Naive thymus-derived CD8-positive, alpha-beta T cell (primary cell): ENCODE results near the gene INSL3. TPM values are rescaled to one million over a fixed set of nuclear protein-coding genes. Genes with fewer than 3 reads are reported as not detected.
"Not testable (repeated sequence)": the region's sequence is repeated elsewhere in the genome, so short reads cannot be mapped to it uniquely, and the experiment has no call there.

Source experiments
- ATAC-seq, 2 donors: fragments of 150-1000 bp; cut with Tn5 transposase in 1 of 2; sonication (Bioruptor Pico), chemical (Tn5 transposase) in 1 of 2; 1 replicate in 1 of 2; 2 replicates in 1 of 2; pipeline ENCODE4 v1.10.0; 2021; ENCODE audit warnings: mild to moderate bottlenecking in 2 of 2, moderate library complexity in 2 of 2
- POLR2A ChIA-PET: fragments of 350-600 bp; sonication (Branson Sonifier 250); formaldehyde crosslinking; loops from one replicate; lab custom pipeline; 2021; ENCODE audit warnings: antibody characterized with exemption; lab: Charles Lee
- DNase-seq, 10 donors: peaks; one replicate each; pipeline versions ENCODE4 v3.0.0 to v3.0.0-alpha.2; 2020 to 2022
- H3K27ac Mint-ChIP-seq, 10 donors: one replicate each; pipeline ENCODE4 v1.8.0; 2020 to 2022; ENCODE audit warnings: mild to moderate bottlenecking in 10 of 10, mixed read lengths in 10 of 10, moderate library complexity in 4 of 10, inconsistent platforms in 1 of 10
- H3K27me3 Mint-ChIP-seq, 5 donors: one replicate each; pipeline ENCODE4 v1.8.0; 2021 to 2022; ENCODE audit warnings: mixed read lengths in 5 of 5
- H3K36me3 Mint-ChIP-seq, 3 donors: one replicate each; pipeline ENCODE4 v1.8.0; 2020 to 2022; ENCODE audit warnings: mixed read lengths in 3 of 3, mild to moderate bottlenecking in 2 of 3, inconsistent platforms in 1 of 3
- H3K4me1 Mint-ChIP-seq, 4 donors: one replicate each; pipeline ENCODE4 v1.8.0; 2021 to 2022; ENCODE audit warnings: mixed read lengths in 4 of 4
- H3K4me3 Mint-ChIP-seq, 10 donors: one replicate each; pipeline ENCODE4 v1.8.0; 2020 to 2022; ENCODE audit warnings: mild to moderate bottlenecking in 10 of 10, mixed read lengths in 10 of 10, moderate library complexity in 6 of 10, inconsistent platforms in 1 of 10
- H3K9me3 Mint-ChIP-seq, 9 donors: one replicate each; pipeline ENCODE4 v1.8.0; 2020 to 2022; ENCODE audit warnings: mixed read lengths in 9 of 9, mild to moderate bottlenecking in 3 of 9, inconsistent platforms in 1 of 9, moderate library complexity in 1 of 9
- polyA plus RNA-seq, 3 donors: library from polyadenylated mRNA; unstranded; fragments of 300-500 nt; fragmentation: Illumina TruSeq; gene quantifications; one replicate each; pipeline ENCODE4 v1.2.3, GENCODE V29; 2021
- total RNA-seq, 8 experiments: library from RNA in 2 of 8; stranded (reverse) in 2 of 8; gene quantifications; one replicate each; pipeline ENCODE4 v1.2.3 and lab custom pipeline; 2021 to 2026

INSL3 gene
- total and polyA plus RNA-seq, 5 experiments from 2014 or later = 0.97 to 3.6 (median 2.7) TPM

GRCh38 chr19:17805427-17805826, 15.9 kb downstream of the INSL3 start:
- peak overlapping the region in 5 of 10 donors; percentile 1 to 72 (median 22) for H3K4me3 Mint-ChIP-seq
- no peaks in the 10 kb centered on the region for H3K27me3 Mint-ChIP-seq
- no peak for DNase-seq

GRCh38 chr19:17803264-17803896, 17.9 kb downstream of the INSL3 start:
- ATAC-seq (peak; percentile 70 to 82), DNase-seq (peak in 5 of 10 donors; percentile 19 to 64 (median 35))
- no peaks in the 10 kb centered on the region for H3K9me3 Mint-ChIP-seq
- H3K27ac Mint-ChIP-seq = peak overlapping the region; percentile 78 to 95 (median 90)
- POLR2A ChIA-PET = interaction anchor here (0.6 to 3.9 kb wide), 9 partner anchors 9 to 56 kb away, joined by 3 to 21 read pairs (median 5); partner anchors contain the start of genes B3GNT3, JAK3 and RPL18A
- H3K4me3 Mint-ChIP-seq = peak overlapping the region; percentile 74 to 89 (median 78)
- peaks cover 23 to 55% (median 43%) of the 10 kb centered on the region in 4 donors for H3K4me1 Mint-ChIP-seq
- H3K27me3 Mint-ChIP-seq = no peaks in the 10 kb centered on the region
- no peaks in the 10 kb centered on the region for H3K36me3 Mint-ChIP-seq

More at GRCh38 chr19:17805427-17805826, 15.9 kb downstream of the INSL3 start:
- Mint-ChIP-seq H3K4me1 (peaks cover 23 to 57% (median 46%) of the 10 kb centered on the region in 4 donors), H3K36me3 (no peaks in the 10 kb centered on the region), H3K9me3 (no peaks in the 10 kb centered on the region), H3K27ac (peak overlapping the region in 7 of 10 donors; percentile 17 to 79 (median 62))
- POLR2A ChIA-PET = interaction anchor here (0.6 to 3.9 kb wide), 4 partner anchors 40 to 276 kb away, joined by 3 to 21 read pairs (median 4); partner anchors contain the start of gene RPL18A
- ATAC-seq = no peak

GRCh38 chr19:17802137-17802858, 19.0 kb downstream of the INSL3 start:
- Mint-ChIP-seq H3K4me3 (peak overlapping the region in 8 of 10 donors; percentile 45 to 70 (median 54)), H3K27ac (peak overlapping the region in 8 of 10 donors; percentile 8 to 87 (median 66)), H3K36me3 (no peaks in the 10 kb centered on the region), H3K27me3 (no peaks in the 10 kb centered on the region), H3K4me1 (peaks cover 20 to 49% (median 38%) of the 10 kb centered on the region in 4 donors), H3K9me3 (no peaks in the 10 kb centered on the region)
- POLR2A ChIA-PET = interaction anchor here (0.8 to 3.9 kb wide), 4 partner anchors 16 to 57 kb away, joined by 3 to 21 read pairs (median 3); partner anchors contain the start of gene RPL18A
- no peak for ATAC-seq
- DNase-seq = no peak

- peaks cover 19 to 57% (median 50%) of the 10 kb centered on the region in 4 donors for H3K4me1 Mint-ChIP-seq
Observed at GRCh38 chr19:17798599-17798998, 22.7 kb downstream of the INSL3 start.

GRCh38 chr19:17797424-17798201, 23.7 kb downstream of the INSL3 start:
- Mint-ChIP-seq H3K4me3 (no peak overlapping the region), H3K9me3 (no peaks in the 10 kb centered on the region), H3K4me1 (peaks cover 14 to 52% (median 46%) of the 10 kb centered on the region in 4 donors), H3K27me3 (peaks cover 0 to 10% (median 0%) of the 10 kb centered on the region in 5 donors), H3K27ac (peak overlapping the region in 1 of 10 donors; percentile 11), H3K36me3 (no peaks in the 10 kb centered on the region)
- ATAC-seq (no peak), DNase-seq (no peak)
- POLR2A ChIA-PET = interaction anchor here (1.0 kb wide), 1 partner anchor 52 kb away, joined by 3 read pairs; no protein-coding TSS in a partner anchor

More at GRCh38 chr19:17798599-17798998, 22.7 kb downstream of the INSL3 start:
- not testable (repeated sequence) for H3K27me3 Mint-ChIP-seq, ATAC-seq, H3K36me3 Mint-ChIP-seq, H3K9me3 Mint-ChIP-seq, DNase-seq, H3K4me3 Mint-ChIP-seq, H3K27ac Mint-ChIP-seq
- POLR2A ChIA-PET = interaction anchor here (0.6 to 1.1 kb wide), 7 partner anchors 11 to 75 kb away, joined by 3 to 6 read pairs (median 4); no protein-coding TSS in a partner anchor

GRCh38 chr19:17796838-17797423, 24.4 kb downstream of the INSL3 start:
- no peak for DNase-seq
- Mint-ChIP-seq H3K4me1 (peaks cover 10 to 50% (median 41%) of the 10 kb centered on the region in 4 donors), H3K27ac (peak overlapping the region in 1 of 10 donors; percentile 32), H3K27me3 (peaks cover 0 to 10% (median 0%) of the 10 kb centered on the region in 5 donors), H3K36me3 (no peaks in the 10 kb centered on the region), H3K4me3 (peak overlapping the region in 1 of 10 donors; percentile 18), H3K9me3 (no peaks in the 10 kb centered on the region)
- no peak for ATAC-seq
- POLR2A ChIA-PET = interaction anchor here (1.0 kb wide), 1 partner anchor 52 kb away, joined by 3 read pairs; no protein-coding TSS in a partner anchor

GRCh38 chr19:17796013-17796837, 25.1 kb downstream of the INSL3 start:
- peak overlapping the region in 7 of 10 donors; percentile 13 to 75 (median 45) for H3K4me3 Mint-ChIP-seq
- H3K27ac Mint-ChIP-seq = peak overlapping the region in 1 of 10 donors; percentile 56
- H3K9me3 Mint-ChIP-seq = no peaks in the 10 kb centered on the region

GRCh38 chr19:17795495-17795856, 25.8 kb downstream of the INSL3 start:
- POLR2A ChIA-PET = interaction anchor here (0.6 to 1.7 kb wide), 5 partner anchors 28 to 618 kb away, joined by 3 to 7 read pairs (median 4); no protein-coding TSS in a partner anchor
- Mint-ChIP-seq H3K4me3 (peak overlapping the region in 9 of 10 donors; percentile 18 to 79 (median 53)), H3K4me1 (peaks cover 15 to 59% (median 51%) of the 10 kb centered on the region in 4 donors), H3K27me3 (peaks cover 0 to 10% (median 0%) of the 10 kb centered on the region in 5 donors), H3K9me3 (no peaks in the 10 kb centered on the region), H3K27ac (peak overlapping the region in 1 of 10 donors; percentile 82), H3K36me3 (no peaks in the 10 kb centered on the region)
- ATAC-seq (no peak), DNase-seq (no peak)

More at GRCh38 chr19:17796013-17796837, 25.1 kb downstream of the INSL3 start:
- no peak for ATAC-seq
- POLR2A ChIA-PET = interaction anchor here (0.6 to 1.0 kb wide), 3 partner anchors 53 to 617 kb away, joined by 3 to 6 read pairs (median 3); no protein-coding TSS in a partner anchor
- peaks cover 0 to 10% (median 0%) of the 10 kb centered on the region in 5 donors for H3K27me3 Mint-ChIP-seq
- H3K36me3 Mint-ChIP-seq = no peaks in the 10 kb centered on the region
- peaks cover 14 to 58% (median 48%) of the 10 kb centered on the region in 4 donors for H3K4me1 Mint-ChIP-seq
- no peak for DNase-seq

- POLR2A ChIA-PET = interaction anchor here (0.5 to 1.7 kb wide), 8 partner anchors 9 to 312 kb away, joined by 3 to 7 read pairs (median 4); no protein-coding TSS in a partner anchor
- Mint-ChIP-seq H3K27me3 (peaks cover 0 to 10% (median 0%) of the 10 kb centered on the region in 5 donors), H3K4me1 (peaks cover 18 to 65% (median 56%) of the 10 kb centered on the region in 4 donors), H3K36me3 (no peaks in the 10 kb centered on the region), H3K9me3 (no peaks in the 10 kb centered on the region), H3K4me3 (peak within 1 kb of the TSS; percentile 55 to 82 (median 70)), H3K27ac (peak within 1 kb of the TSS; percentile 25 to 85 (median 74))
- peak in 2 of 10 donors; percentile 44 to 48 for DNase-seq
- ATAC-seq = peak; percentile 35 to 56
Observed at GRCh38 chr19:17794731-17795494, 26.4 kb downstream of the INSL3 start, which contains the start of gene B3GNT3. Gene B3GNT3, plus strand, starts transcription at chr19:17795138. Its CDS starts 12,670 bp downstream, at chr19:17807808.

- peak overlapping the region in 9 of 10 donors; percentile 10 to 85 (median 73) for H3K27ac Mint-ChIP-seq
- H3K36me3 Mint-ChIP-seq = no peaks in the 10 kb centered on the region
- DNase-seq (no peak), ATAC-seq (no peak)
- peaks cover 18 to 67% (median 58%) of the 10 kb centered on the region in 4 donors for H3K4me1 Mint-ChIP-seq
- H3K4me3 Mint-ChIP-seq = peak overlapping the region; percentile 55 to 82 (median 70)
- POLR2A ChIA-PET = interaction anchor here (0.5 to 1.7 kb wide), 8 partner anchors 9 to 312 kb away, joined by 3 to 7 read pairs (median 4); no protein-coding TSS in a partner anchor
- peaks cover 0 to 10% (median 0%) of the 10 kb centered on the region in 5 donors for H3K27me3 Mint-ChIP-seq
- H3K9me3 Mint-ChIP-seq = no peaks in the 10 kb centered on the region
Observed at GRCh38 chr19:17794412-17794730, 26.9 kb downstream of the INSL3 start.
